IPS DF 4.7 (cell line): ENCODE data around the gene MYO10.
"Not testable (repeated sequence)": the region's sequence is repeated elsewhere in the genome, so short reads cannot be mapped to it uniquely, and the experiment has no call there.

Experiments used
- DNase-seq: peaks from one replicate; pipeline ENCODE4 v3.0.0-alpha.2; 2013; ENCODE audit warnings: low spot score; ENCODE audit errors: extremely low read depth

The MYO10 gene

DNA sequence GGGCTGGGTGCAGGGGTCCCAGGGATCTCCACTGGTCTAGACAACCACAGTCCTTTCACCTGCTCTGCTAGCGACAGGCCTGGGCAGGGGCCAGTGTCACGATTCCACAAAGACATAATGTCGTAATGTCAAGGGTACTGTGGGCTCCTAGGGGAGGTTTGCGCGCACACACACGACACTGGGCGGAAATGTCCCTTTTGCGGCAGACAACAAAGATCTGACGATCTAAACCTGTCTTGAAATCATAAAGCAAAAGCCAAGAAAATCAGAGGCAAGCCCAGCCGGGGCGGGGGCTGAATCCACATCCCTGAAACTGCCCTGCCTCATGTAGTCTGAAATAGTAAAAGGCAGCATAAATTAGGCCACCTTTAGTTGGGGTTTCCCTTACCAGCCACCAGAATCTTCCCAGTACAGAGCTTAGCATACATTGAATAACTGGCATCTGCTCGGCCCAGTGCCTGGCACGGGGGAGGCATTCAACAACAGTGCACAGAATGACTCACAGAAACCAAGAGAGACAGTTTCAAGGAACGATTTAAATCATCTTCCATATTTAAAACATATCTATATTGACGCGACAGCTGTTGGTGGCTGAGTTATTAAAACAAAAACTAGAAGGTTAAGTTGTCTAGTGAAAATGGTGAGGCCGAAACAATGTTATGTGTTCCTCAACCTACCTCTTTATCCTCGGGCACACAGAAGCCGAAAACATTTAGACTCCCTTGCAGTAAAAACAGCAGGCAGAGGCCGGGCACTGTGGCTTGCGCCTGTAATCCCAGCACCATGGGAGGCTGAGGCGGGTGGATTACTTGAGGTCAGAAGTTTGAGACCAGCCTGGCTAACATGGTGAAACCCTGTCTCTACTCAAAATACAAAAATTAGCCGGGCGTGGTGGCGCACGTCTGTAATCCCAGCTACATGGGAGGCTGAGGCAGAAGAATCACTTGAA, 151.0 kb downstream of the MYO10 start:
- no peak for DNase-seq

- no peak for DNase-seq
Observed at GRCh38 chr5:16784088-16784487, 152.0 kb downstream of the MYO10 start.

DNA sequence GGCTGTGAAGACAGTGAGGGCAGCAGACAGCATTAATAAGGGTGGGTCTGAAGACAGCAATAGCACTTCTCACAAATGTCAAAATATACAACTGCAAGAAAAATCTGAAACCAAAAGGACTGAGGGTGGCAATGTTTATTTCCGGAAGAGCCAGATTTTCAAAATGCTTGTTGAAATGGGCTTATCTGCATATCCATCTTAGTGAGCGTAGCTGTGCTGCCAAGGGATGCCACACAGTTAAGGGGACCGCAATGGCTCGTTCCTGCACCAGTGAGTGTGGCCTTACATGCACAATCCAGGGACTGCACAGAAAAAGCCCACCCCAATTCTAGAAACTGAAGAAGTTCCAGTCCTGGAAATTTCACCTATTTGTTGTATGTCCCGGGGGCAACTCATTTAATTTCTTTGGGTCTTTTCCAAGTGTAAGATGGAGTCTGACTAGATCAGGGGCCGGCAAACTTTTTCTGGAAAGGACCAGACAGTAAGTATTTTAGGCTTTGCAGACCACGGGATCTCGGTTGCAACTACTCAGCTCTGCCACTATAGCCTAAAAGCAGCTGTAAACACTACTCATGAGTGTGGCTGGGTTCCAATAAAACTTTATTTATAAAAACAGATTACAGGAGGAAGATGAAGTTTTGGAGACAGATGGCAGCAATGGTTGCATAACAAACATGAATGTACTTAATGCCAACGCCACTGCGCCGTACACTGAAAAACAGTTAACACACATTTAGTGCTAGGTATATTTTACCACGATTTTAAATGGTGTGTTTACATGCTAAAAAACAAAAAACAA, 154.1 kb downstream of the MYO10 start:
- no peak for DNase-seq

DNA sequence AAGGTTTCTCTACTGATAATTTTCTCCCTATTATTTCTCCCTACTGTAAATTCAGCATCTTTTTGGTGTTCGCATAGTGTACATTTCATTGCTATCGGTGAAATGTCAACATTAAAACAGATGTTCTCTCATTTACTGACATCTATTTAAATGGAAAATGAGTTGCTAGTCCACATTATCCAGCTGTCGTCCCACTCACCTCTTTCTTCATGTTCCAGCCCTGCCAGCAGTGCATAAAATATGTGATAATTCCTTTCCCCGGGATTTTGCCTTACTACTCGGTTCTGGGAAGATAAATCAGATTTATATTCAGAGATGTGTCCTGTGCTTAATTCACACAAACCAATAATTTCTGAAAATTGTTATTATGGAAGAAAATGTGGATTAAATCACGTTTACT, 155.8 kb downstream of the MYO10 start:
- DNase-seq: no peak

- DNase-seq: no peak
Observed at GRCh38 chr5:16777432-16777831, 158.7 kb downstream of the MYO10 start.

GRCh38 chr5:16776611-16777251, 159.4 kb downstream of the MYO10 start:
- no peak for DNase-seq

GRCh38 chr5:16774806-16775205, 161.3 kb downstream of the MYO10 start:
- no peak for DNase-seq

DNA sequence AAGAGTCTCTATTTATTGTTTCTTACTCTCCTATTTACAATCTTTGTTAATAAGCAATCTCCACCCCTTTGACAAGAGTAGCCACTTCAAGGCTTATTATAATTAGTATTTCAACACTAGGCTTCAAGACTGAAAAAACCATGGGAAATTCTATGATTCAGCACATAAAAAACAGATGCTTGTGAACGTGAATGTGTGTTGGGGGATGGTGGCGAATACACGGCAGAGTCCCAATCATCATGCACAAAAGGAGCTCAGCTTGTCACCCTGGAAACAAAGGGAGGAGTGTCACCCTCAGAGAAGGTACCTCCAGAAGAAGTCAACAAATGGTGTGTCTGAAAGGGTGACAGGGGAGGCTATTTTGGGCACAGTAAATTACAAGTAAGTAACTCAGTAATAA, 162.1 kb downstream of the MYO10 start:
- no peak for DNase-seq

DNA sequence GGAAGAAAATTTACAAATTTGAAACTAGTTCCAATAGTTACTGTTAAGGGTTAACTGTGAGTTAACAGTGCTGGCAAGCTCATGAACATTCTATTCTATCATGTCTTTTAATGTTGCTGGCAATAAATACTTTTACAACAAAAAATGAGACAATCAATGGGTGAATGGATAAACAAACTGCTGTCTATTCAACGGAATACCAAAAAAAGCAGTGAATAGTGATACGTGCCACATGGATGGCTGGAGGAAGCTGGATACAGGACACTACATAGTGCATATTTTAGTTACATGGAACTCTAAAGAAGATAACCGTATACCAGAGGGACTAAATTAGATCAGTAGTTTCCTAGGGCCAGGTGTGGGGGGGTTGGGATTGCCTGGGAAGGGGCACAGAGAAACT, 163.5 kb downstream of the MYO10 start:
- no peak for DNase-seq

- no peak for DNase-seq
Observed at GRCh38 chr5:16768184-16768583, 167.9 kb downstream of the MYO10 start.

DNA sequence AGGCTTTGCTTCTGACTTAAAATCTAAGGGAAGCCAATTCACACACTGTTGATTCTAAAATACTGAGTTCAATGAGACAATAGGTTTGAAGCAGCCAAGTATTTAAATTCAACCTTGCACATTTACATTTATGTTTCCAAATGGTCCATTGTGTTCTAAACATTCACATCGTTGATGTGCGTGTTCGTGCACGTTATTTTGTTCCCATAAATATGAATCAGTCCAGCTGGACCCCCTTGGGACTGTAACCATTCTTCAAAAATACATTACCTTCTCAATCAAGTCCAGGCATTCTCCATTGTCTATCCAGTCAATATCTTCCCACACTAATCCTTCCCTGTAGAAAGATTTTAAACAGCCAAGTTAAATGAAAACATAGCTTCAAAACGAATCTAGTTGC, 172.9 kb downstream of the MYO10 start:
- no peak for DNase-seq

- no peak for DNase-seq
Observed at GRCh38 chr5:16759147-16759773, 176.8 kb downstream of the MYO10 start.

DNA sequence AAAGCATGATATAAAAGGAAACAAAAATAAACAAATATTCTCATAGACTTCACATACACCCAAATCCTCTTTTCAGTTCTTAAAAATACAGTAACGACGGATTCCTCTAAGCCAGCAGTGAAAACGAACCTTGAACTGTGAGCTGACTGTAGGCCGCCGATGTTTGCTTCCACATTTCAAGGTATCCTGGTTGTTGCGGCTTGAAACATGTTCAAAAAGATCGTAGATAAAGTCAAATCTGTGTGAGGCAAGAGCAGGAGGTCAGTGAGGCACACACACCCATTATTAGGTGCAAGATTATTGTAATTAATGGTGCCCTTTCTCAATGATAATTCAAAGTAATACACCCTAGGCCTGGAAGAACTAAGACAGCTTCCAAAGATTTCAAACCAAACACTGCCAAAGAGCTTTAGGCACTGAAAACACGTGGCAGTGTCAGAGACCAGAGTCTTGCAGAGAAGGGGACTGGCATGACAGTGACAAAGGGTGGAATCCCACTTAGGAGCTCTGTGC, 178.0 kb downstream of the MYO10 start:
- no peak for DNase-seq

- not testable (repeated sequence) for DNase-seq
Observed at GRCh38 chr5:16757577-16757976, 178.5 kb downstream of the MYO10 start.

DNA sequence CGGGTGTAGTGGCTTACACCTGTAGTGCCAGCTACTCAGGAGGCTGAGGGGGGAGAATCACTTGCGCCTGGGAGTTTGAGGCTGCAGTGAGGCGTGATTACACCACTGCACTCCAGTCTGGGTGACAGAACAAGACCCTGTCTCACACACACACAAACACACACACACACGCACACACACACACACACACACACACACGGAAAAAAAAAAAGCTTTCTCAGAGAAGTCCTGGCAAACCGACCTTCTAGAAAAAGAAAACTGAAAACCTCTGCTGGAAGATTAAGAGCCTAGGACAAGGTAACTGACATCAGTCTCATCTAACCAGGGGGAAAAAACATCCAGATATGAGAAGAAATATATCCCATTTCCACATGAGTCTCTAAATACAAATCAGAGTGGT, 178.9 kb downstream of the MYO10 start:
- no peak for DNase-seq

DNA sequence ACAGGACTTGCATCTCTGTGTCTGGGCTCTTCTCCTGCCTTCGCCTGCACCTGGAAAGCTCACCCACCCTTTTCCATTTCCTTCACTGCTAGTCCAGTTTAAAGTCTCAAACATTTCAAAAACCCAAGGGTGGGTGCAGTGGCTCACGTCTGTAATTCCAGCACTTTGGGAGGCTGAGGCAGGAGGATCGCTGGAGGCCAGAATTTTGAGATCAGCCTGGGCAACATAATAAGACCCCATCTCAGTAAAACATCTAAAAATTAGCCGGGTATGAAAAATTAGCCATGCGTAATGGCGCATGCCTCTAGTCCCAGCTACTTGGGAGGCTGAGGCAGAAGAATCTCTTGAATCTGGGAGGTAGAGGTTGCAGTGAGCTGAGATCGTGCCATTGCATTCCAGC, 179.4 kb downstream of the MYO10 start:
- no peak for DNase-seq

- DNase-seq: no peak
Observed at GRCh38 chr5:16755641-16756040, 180.4 kb downstream of the MYO10 start.

DNA sequence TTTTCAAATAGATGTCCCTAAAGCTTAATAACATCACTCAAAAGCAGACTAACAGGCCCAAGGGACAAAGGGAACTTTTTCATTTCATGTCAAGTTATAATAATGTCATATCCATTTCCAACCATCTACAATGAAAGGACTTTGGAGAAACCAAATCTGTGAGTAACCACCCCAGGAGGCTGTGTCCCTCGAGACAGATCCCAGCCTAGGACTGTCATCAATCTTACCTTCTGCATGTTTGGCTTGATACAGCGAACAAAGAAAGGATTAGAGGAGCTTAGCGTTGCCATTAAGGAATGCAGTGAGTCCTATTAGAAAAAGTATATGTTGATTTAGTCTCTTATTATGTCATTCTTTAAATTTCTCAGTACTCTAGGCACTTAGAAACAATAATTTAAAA, 181.5 kb downstream of the MYO10 start:
- no peak for DNase-seq

GRCh38 chr5:16754086-16754485, 182.0 kb downstream of the MYO10 start:
- DNase-seq: no peak

GRCh38 chr5:16750445-16750844, 185.6 kb downstream of the MYO10 start:
- DNase-seq: no peak

DNA sequence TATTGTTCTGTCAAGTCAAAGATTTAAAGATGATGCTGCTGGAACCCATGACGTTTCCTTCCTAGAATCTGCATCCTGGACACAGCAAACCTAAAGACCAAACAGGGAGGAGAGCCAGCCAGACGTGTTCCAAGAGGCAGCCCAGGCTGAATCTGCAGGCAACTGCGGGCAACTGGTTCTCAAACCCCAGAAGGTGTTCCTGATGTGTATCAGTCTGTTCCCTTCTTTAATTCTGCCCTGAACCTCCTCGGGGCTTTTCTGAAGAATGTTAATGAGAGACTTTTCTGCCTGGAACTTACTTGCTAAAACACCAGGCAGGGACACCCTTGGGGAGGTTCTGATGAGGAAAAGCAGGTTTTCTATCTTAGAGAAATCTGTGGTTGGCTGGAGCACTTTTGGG, 186.5 kb downstream of the MYO10 start:
- no peak for DNase-seq
